Fibroblast of lung (primary cell): ENCODE data around the gene ASF1A. TPM values are rescaled to one million over a fixed set of nuclear protein-coding genes. Genes with fewer than 3 reads are reported as not detected.
A peak's percentile ranks its signal among the peaks of the same experiment; 100 is the strongest.

ENCODE experiments used
- DNase-seq, 2 donors: peaks; one replicate each; pipeline versions ENCODE4 v3.0.0 to v3.0.0-alpha.2; 2010; ENCODE audit warnings: low read depth in 2 of 2
- H2AFZ ChIP-seq: 2 replicates; pipeline ENCODE4 v1.5.1; 2012; ENCODE audit warnings: low read length, control low read depth, inconsistent platforms
- H3K27ac ChIP-seq: 2 replicates; pipeline ENCODE4 v1.5.1; 2011; ENCODE audit warnings: low read length, control low read depth; ENCODE audit not compliant: insufficient read depth
- H3K27me3 ChIP-seq: 2 replicates; pipeline ENCODE4 v1.5.1; 2011; ENCODE audit warnings: mild to moderate bottlenecking, low read length; ENCODE audit not compliant: control insufficient read depth, insufficient read depth
- H3K36me3 ChIP-seq: 2 replicates; pipeline ENCODE4 v1.5.1; 2011; ENCODE audit warnings: low read length; ENCODE audit not compliant: control insufficient read depth, insufficient read depth
- H3K4me1 ChIP-seq: 2 replicates; pipeline ENCODE4 v1.5.1; 2011; ENCODE audit warnings: low read length; ENCODE audit not compliant: control insufficient read depth, insufficient read depth; ENCODE audit errors: extremely low read depth
- H3K4me2 ChIP-seq: 2 replicates; pipeline ENCODE4 v1.5.1; 2011; ENCODE audit warnings: low read length, control low read depth; ENCODE audit not compliant: insufficient read depth; ENCODE audit errors: extremely low read depth
- H3K4me3 ChIP-seq, 4 experiments: fragments of 200-600 bp in 1 of 4; sonication (generic) in 1 of 4; replicated peaks in 1 of 4; 2 replicates each; pipeline ENCODE4 v1.5.1; 2011 to 2016; ENCODE audit warnings: low read length in 4 of 4, low read depth in 3 of 4, mild to moderate bottlenecking in 3 of 4, control low read depth in 2 of 4, inconsistent platforms in 1 of 4, mixed read lengths in 1 of 4; ENCODE audit not compliant: insufficient read depth in 1 of 4; ENCODE audit errors: control extremely low read depth in 1 of 4
- H3K79me2 ChIP-seq: 2 replicates; pipeline ENCODE4 v1.5.1; 2012; ENCODE audit warnings: mild to moderate bottlenecking, low read length, inconsistent platforms; ENCODE audit not compliant: control insufficient read depth, insufficient read depth
- H3K9ac ChIP-seq: 2 replicates; pipeline ENCODE4 v1.5.1; 2011; ENCODE audit warnings: mild to moderate bottlenecking, low read length, control low read depth; ENCODE audit not compliant: insufficient read depth
- H3K9me3 ChIP-seq: 2 replicates; pipeline ENCODE4 v1.5.1; 2012; ENCODE audit warnings: low read depth, low read length; ENCODE audit not compliant: control insufficient read depth, insufficient read depth
- H4K20me1 ChIP-seq: 2 replicates; pipeline ENCODE4 v1.5.1; 2011; ENCODE audit warnings: low read length; ENCODE audit not compliant: control insufficient read depth, insufficient read depth; ENCODE audit errors: extremely low read depth
- CTCF ChIP-seq, 2 donors: IDR thresholded peaks in 1 of 2; conservative IDR thresholded peaks in 1 of 2; 1 replicate in 1 of 2; 2 replicates in 1 of 2; pipeline ENCODE4 v1.5.1; 2011 to 2012; ENCODE audit warnings: low read length in 2 of 2, control low read depth in 1 of 2, inconsistent platforms in 1 of 2, low read depth in 1 of 2, mild to moderate bottlenecking in 1 of 2
- EZH2 ChIP-seq: IDR thresholded peaks from 2 replicates; pipeline ENCODE4 v1.5.1; 2012; ENCODE audit warnings: low read length, control low read depth, mild to moderate bottlenecking; ENCODE audit errors: missing control alignments
- polyA plus RNA-seq, 2 donors: library from polyadenylated mRNA; depleted of rRNA in 1 of 2; stranded (reverse) in 1 of 2; unstranded in 1 of 2; fragments of >200 nt; gene quantifications; 2 replicates each; pipeline ENCODE4 v1.2.1, GENCODE V29; 2011 to 2012; ENCODE audit warnings: missing spikeins in 1 of 2
- total RNA-seq: library from RNA; depleted of rRNA; stranded (reverse); fragments of >200 nt; gene quantifications from 2 replicates; pipeline ENCODE4 v1.2.1, GENCODE V29; 2014

The ASF1A gene
- total and polyA plus RNA-seq, 2 donors (not counting 1 experiment from before 2014, with no cell fraction given): 16.5 to 20.3 TPM

DNA sequence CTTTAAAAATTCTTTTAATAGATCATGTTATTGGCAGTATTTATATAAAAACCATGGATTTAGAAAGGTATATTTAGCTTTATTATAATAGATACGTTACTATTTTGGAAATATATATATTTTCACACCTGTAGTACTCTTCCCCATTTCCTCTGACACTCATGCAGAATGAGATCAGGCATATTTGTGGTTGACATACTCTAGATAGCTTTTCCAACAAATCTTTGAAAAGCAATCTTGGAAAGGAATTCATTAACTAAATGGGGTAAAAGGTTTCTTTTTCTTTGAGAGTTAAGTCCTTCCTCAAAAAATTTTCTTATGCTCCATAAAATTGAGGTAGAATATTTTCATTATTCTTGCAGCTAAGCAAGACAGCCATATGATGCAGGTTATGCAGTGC lies 14.5 kb downstream of the ASF1A start:
- TF ChIP-seq EZH2 (no peak), CTCF (conservative IDR thresholded peaks at IDR 0.05 in 1 of 2, IDR thresholded peaks at IDR 0.05 in 1 of 2; ENCODE audit: low read depth in 1 of 2, low read length in 2 of 2) (no peak)
- H3K4me2 ChIP-seq: no peak overlapping the region
- H3K27ac ChIP-seq: no peak overlapping the region
- no peak overlapping the region for H3K4me3 ChIP-seq
- DNase-seq: peak in 1 of 2 donors; percentile 71
- no peaks in the 10 kb centered on the region for H3K27me3 ChIP-seq
- no peak overlapping the region for H2AFZ ChIP-seq
- no peaks in the 10 kb centered on the region for H3K36me3 ChIP-seq
- H3K9me3 ChIP-seq: no peaks in the 10 kb centered on the region
- H4K20me1 ChIP-seq: no peaks in the 10 kb centered on the region
- H3K4me1 ChIP-seq: no peaks in the 10 kb centered on the region
- H3K79me2 ChIP-seq: no peaks in the 10 kb centered on the region
- H3K9ac ChIP-seq: no peak overlapping the region

DNA sequence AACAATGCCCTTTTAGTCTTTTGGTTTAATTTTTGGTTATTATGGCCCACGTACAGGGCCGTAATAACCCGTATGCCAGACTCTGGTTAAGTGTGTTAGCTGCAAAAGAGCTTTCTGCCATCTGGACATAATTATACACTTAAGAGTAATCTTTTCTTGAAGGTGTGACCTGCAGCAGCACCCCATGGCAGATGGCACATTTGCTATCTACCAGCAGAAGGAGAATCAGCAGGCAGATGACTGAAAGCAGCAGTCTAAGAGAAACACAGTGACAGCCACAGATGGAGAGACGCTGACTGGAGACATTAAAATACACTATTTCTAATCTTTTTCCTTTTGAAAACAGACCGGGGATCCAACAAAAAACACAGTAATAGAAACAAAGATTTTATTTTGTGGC lies 18.7 kb downstream of the ASF1A start:
- H3K9ac ChIP-seq: no peak overlapping the region
- no peaks in the 10 kb centered on the region for H3K27me3 ChIP-seq
- no peaks in the 10 kb centered on the region for H4K20me1 ChIP-seq
- no peak overlapping the region for H3K4me3 ChIP-seq
- no peaks in the 10 kb centered on the region for H3K9me3 ChIP-seq
- no peak overlapping the region for H3K4me2 ChIP-seq
- H3K79me2 ChIP-seq: no peaks in the 10 kb centered on the region
- no peak overlapping the region for H3K27ac ChIP-seq
- no peaks in the 10 kb centered on the region for H3K4me1 ChIP-seq
- no peaks in the 10 kb centered on the region for H3K36me3 ChIP-seq
- H2AFZ ChIP-seq: no peak overlapping the region
- DNase-seq: no peak
- no peak for TF ChIP-seq CTCF (conservative IDR thresholded peaks at IDR 0.05 in 1 of 2, IDR thresholded peaks at IDR 0.05 in 1 of 2; ENCODE audit: low read depth in 1 of 2, low read length in 2 of 2)
- TF ChIP-seq EZH2: no peak

DNA sequence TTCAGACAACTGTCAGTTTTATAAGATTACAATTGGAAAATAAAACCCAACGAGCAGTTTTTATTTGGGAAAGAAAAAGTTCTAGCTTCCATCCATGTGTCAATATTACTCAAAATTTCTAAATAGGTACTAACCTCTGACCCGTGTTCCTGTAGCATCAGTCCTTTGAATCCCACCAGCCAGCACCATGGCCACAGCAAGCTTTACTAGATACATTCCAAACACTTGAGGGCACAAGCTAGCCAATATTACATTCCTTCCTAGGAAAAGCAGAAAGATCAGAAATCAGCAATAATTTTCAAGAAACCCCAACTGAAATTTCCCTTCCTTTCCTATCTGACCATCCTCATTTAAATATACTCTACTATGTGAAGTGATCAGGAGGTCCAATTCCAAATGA lies 19.2 kb downstream of the ASF1A start:
- H3K4me2 ChIP-seq: no peak overlapping the region
- no peak for TF ChIP-seq EZH2
- TF ChIP-seq CTCF (conservative IDR thresholded peaks at IDR 0.05 in 1 of 2, IDR thresholded peaks at IDR 0.05 in 1 of 2; ENCODE audit: low read depth in 1 of 2, low read length in 2 of 2): no peak
- no peaks in the 10 kb centered on the region for H4K20me1 ChIP-seq
- no peak for DNase-seq
- H3K9me3 ChIP-seq: no peaks in the 10 kb centered on the region
- no peaks in the 10 kb centered on the region for H3K27me3 ChIP-seq
- no peak overlapping the region for H2AFZ ChIP-seq
- H3K36me3 ChIP-seq: no peaks in the 10 kb centered on the region
- no peaks in the 10 kb centered on the region for H3K4me1 ChIP-seq
- no peak overlapping the region for H3K9ac ChIP-seq
- no peak overlapping the region for H3K27ac ChIP-seq
- no peak overlapping the region for H3K4me3 ChIP-seq
- no peaks in the 10 kb centered on the region for H3K79me2 ChIP-seq
